ENCODE measurements around the gene SECISBP2.
"Not testable (repeated sequence)": the region's sequence is repeated elsewhere in the genome, so short reads cannot be mapped to it uniquely, and the experiment has no call there.

Gene SECISBP2

DNA sequence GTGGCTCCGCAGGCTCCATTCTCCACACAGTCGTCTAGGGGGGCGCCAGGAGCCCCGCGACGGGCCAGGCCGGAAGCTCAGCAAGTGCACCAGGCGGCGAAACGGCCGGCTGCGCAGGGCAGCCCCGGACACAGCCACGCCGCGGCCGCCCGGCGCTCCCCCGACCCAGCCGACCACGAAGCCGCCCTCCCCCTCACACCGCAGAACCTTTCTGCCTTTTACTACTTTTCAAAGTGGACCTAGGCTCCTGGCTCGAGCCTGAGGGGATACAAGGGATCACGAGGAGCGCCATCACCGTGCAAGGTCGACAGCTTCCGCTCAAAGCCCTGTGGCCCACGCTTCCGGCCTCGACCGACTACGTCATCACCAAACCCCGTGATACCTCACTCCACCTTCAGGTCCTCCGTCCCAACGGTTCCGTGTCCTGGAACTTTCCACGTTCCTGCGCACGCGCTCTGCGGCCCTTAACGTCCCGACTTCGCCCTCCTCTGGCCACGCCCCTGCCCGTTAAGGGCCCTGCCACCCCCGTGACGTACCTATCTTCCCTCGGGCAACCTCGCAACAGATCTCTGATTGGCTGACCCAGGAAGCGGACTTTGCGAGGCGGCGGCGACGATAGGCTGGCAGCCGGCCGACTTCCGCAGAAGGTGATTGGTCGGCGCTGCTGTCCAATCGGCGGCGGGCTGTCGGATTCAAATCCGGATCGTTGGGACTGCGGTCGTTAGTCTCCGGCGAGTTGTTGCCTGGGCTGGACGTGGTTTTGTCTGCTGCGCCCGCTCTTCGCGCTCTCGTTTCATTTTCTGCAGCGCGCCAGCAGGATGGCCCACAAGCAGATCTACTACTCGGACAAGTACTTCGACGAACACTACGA, 7.6 kb upstream of the SECISBP2 start, which contains the start of gene CKS2:
Gene CKS2 (plus strand): TSS at position 721 of the 871 bp plus-strand sequence. CDS start 98 bp downstream, at position 819.
- peak; percentile 99 for DNase-seq (ENCODE audit: low spot score)

DNA sequence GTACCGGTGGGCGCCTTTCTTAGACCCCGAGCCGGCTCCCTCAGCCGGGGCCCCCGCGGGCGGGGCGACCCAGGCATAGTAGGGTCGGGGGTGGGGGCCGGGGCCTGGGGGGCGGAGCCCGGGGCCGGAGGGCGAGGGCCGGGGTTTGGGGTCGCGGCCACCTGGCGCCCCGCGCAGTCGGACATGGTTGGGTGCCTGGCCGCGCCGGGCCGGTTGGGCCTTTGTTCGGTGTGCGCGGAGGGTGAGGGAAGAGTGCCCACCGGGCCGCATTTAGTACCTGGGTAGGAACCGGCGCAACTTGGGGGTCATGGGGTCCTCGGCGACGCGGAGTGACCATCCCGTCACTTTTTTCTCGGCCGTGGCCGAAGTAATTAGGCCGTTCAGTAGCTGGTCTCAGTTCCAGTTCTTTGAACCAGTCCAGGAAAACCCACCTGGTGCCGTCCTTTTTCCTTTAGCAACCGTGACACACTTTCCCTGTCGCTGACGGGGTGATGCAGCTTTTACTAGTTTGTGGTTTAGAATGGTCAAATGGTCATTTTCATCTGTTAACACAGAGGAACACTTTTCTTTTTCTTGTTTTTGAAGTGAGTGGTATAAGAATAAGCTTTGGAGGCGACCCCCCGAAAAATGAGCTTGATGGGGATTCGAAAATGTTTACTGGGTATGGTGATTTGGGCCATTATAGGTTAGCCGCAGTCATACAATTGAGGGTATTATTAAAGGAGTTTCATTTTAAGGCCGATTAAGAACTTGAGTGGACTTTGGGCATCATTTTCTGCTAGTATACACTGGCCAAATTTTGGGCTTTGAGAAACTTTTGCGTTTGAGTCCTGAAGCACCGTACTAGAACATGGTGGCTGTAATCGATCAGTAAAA, 6.7 kb upstream of the SECISBP2 start:
- DNase-seq (ENCODE audit: low spot score): no peak

DNA sequence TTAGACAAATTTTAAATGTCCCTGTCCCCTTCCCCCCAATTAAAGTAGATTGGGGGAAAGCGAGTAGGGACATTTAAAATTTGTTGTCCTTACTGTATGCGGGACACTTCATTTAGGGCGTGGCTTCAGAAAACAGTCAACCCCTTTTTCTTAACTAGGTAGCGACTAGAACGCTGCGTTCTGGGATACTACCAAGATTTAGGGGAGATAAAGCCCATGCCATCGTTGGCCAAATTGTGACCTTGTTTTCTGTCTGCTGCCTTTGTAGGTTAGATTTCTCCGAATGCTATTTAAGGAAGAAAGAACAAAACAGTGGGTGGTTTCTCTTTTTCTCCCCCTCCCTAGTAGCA, 6.1 kb upstream of the SECISBP2 start:
- no peak for DNase-seq (ENCODE audit: low spot score)

DNA sequence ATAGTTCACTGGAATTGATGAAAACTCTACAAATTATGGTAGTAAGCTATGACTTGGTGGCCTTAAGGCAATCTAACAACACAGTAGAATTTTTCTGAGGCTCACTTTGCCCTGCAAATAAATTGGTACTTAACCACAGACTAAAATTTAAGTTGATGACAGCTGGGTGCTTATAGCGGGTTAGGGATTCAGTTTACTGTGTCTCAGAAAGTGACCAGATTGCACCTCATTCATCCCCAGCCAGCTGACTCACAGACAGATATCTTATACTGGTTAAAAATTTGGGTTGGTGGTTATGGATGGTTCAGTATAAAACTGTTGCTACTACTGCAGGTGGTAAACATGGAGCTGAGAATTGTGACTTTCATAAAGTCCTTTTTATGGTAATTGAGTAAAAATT, 4.5 kb upstream of the SECISBP2 start:
- no peak for DNase-seq (ENCODE audit: low spot score)

DNA sequence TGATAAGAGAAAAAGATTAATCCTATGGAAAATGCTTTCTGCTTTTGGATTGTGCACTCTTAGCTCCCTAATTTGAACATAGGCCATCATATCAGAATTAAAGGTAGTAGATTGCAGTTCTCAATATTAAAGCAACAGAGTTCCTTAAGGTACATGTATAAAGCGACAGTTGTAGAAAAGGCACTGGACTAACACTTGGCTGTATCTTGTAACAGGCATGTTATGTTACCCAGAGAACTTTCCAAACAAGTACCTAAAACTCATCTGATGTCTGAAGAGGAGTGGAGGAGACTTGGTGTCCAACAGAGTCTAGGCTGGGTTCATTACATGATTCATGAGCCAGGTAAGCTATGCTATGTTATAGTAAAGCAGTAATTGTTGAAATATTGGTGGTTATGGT, 3.3 kb upstream of the SECISBP2 start:
- no peak for DNase-seq (ENCODE audit: low spot score)

DNA sequence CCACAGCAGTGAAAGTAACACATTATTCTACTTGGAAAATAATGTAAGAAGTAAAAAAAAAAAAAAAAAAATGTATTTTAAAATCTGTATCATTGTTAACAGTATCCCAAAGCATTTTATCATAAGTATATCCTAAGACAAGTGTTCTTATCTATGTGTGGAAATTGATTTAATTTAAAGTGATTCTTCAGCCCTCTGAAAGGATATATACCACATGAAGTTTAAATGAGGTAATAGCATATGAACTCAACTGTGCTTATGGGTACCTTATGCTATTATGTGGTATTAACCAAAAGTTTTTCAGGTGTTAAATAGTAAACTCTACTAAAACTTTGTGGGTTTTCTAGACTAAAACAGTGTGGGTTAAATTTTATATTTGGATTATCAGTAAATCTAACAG, 2.8 kb upstream of the SECISBP2 start:
- DNase-seq (ENCODE audit: low spot score): no peak

DNA sequence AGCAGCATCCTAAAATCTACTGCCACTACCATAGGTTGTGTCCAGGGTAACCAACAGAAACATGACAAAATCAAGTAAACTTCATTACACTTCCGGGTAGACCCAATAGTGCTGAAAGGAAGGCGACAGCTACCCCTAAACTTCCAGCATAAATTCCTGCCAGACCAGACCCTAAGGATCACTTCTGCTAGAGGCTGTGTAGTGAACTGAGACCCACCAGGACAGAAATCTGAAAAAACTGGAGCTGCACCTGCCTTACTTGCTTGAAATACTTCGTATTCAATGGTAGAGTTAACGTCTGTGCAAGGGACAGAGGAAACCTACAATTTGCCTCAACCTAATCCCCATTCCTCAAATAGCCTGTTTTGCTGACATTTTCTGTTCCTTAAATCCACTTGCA, 1.0 kb upstream of the SECISBP2 start:
- no peak for DNase-seq (ENCODE audit: low spot score)

DNA sequence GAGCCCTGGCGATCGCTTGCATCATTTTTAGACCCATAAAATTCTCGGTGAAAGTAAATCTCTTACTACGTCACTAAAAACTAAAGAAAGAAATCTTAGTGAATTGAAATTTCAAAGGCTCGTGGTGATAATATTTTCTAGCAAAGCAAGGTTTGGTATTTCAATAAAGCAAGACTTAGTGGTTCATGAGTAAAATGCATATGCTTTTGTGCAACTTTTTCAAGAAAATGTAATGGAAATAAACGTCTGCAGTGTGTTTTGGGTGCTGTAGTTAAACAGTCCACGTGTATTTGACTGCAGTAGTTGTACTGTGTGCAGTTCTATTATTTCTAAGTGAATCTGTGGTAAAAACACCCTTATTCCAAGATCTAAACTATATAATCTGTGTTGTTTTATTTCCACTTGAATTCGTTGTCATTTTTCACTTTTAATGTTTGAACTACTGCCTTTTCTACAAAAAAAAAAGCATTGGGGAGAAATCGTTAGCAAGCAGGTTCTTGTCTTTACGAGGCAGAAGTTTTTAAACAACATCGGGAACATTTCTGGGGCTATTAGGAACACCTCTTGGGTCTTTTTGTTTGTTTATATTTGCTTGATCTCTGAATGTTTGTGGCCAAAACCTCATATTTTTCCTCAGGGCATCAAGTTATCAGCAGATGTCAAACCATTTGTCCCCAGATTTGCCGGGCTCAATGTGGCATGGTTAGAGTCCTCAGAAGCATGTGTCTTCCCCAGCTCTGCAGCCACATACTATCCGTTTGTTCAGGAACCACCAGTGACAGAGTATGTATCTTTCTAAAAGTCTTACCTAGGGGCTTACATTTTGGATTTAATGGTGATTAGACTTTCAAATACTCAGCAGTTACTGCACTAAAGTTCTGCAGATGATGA, 960 bp downstream of the SECISBP2 start:
- no peak for DNase-seq (ENCODE audit: low spot score)

DNA sequence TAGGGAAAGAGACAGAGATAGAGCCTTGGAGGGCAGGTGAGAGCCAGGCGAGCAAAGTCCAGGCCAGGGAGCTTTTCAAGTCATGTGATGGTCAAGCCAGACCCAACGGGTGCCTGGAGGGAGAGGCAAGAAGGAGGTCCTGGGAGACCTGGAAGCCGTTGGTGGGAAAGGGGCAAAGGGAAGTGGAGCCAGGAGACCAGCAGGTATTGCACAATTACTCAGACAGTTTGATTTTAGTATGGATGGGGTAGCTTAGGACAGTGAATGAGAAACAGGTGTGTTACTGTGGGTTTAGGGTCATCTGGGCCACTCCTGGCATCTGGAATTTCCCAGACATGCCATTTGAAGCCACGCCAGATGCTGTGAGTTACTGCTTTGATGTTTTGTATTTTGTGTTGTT, 5.1 kb downstream of the SECISBP2 start:
- no peak for DNase-seq (ENCODE audit: low spot score)

DNA sequence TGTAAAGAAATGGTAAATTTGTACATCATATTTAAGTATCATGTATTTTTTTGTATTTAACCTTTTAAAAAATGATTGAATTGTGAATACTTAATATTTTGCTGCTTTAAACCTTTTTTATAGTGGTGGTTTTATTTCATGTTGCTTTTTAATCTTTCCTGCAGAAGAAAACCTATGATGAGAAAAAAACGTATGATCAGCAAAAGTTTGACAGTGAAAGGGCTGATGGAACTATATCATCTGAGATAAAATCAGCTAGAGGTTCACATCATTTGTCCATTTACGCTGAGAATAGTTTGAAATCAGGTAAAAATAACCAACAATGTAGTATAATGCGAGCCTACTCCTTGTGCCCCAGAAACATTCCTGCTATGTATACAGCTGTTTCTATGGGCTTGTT, 7.4 kb downstream of the SECISBP2 start:
- no peak for DNase-seq (ENCODE audit: low spot score)

DNA sequence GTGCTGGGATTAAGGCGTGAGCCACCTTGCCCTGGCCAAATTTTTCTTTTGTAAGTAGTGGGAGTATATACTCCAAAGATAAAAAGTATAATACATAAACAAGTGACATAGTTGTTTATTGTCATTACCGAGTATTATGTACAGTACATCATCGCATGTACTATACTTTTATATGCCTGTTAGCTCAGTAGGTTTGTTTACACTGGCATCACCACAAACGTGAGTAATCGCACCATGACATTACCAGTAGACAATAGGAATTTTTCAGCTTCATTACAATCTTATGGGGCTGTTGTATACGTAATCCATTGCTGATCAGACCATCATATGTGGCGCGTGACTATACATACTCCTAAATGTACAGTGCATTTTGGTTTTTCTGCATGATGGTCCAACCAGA, 9.8 kb downstream of the SECISBP2 start:
- no peak for DNase-seq (ENCODE audit: low spot score)

DNA sequence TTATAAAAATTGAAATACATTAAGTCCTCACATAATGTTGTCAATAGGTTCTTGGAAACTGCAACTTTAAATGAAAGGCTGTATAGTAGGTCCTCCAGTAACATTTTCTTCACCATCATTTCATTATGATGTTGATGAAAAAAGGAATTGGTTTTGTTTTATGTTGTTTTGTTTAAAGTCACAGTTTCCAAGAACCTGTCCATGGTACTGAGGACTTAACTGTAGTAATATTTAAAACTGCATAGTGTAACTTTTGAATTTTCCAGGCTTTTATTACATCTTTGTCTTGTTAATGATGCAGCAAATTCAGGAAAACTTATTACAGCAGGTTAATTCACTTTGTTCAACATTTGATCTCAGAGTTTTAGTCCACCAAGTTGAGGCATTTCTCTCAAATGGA, 11.6 kb downstream of the SECISBP2 start:
- no peak for DNase-seq (ENCODE audit: low spot score)

DNA sequence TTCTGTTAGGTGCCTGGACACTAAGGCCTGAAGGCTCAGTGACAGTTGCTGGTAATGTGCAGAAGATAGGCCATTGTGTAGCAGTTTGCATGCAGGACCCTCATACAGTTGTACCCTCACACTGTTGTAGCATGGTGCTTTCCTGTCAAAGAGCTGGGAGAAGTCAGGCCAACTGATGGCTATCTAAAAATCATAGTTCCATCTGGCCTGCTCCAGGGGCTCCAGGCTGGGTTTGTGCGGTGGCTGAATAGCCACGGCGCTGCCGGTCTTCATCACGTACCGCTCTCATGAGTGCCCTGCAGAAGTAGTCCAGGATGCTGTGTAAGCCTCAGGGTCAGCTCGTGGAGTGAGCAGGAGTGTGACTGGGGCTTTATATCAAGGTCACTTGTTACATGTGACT, 12.2 kb downstream of the SECISBP2 start:
- no peak for DNase-seq (ENCODE audit: low spot score)

DNA sequence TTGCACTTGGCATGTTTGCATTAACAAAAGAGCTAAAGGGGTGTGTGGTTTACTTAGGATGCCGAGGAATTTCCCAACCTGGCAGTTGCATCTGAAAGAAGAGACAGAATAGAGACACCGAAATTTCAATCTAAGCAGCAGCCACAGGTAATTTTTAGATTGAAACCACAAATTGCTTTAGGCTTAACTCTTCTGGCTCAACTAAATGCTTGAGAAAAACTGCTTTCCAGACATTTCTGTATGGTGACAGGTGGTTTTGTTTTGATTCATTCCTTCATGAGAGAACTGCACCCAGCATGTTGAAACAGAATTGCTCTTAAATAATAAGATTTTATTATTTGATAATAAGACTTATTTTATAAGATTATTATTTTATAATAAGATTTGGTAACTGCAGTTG, 21.5 kb downstream of the SECISBP2 start:
- no peak for DNase-seq (ENCODE audit: low spot score)

DNA sequence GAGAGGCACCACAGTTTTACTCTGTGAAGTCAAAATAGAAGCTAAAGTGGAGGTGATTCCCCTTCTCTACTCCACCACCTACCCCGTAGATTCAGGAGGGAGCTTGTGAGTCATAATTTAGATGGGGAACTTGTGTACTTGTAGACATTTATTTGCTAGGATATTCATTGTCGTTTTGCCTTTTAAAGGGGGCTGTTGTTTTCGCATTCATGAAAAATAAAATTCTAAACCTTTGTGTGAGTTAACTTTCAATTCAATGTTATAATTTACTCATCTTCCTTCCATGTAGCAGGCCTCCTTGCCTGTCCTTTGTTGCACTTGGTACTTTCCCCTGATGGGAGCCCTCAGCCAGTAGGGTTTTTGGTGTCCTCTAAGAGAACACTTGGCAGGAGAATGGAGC, 22.0 kb downstream of the SECISBP2 start:
- no peak for DNase-seq (ENCODE audit: low spot score)

DNA sequence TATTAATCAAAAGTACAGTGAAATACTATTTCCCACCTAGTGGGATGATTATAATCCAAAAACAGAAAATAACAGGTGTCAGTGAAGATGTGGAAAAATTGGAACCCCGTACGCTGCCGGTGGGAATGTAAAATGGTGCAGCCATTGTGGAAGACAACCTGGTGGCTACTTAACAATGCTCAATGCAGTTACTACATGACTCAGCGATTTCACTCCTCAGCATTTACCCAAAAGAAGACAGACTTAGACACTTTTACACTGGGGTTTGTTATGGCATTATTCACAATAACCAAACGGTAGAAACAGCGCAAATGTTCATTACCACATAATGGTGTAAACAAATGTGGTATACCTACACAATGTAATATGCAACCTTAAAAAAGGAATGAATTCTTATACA, 23.9 kb downstream of the SECISBP2 start:
- DNase-seq (ENCODE audit: low spot score): no peak

DNA sequence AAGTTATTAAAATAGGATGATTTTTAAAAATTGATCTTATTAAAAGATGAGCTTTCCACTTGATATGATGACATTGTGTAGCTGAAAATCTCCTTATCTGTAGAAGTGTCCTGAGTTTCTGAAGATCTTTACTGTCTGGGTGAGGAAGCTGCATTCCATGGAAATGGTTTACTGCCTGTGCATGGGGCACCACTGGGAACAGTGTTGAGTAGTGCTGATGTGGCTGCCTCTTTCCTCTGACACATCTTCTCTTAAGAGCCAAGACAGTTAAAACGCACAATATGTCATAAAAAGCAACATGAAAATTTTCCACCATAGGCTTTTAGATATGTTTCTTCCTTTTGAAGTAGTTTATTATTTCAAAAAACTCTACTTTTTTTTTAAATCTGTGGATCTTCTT, 24.6 kb downstream of the SECISBP2 start:
- no peak for DNase-seq (ENCODE audit: low spot score)

DNA sequence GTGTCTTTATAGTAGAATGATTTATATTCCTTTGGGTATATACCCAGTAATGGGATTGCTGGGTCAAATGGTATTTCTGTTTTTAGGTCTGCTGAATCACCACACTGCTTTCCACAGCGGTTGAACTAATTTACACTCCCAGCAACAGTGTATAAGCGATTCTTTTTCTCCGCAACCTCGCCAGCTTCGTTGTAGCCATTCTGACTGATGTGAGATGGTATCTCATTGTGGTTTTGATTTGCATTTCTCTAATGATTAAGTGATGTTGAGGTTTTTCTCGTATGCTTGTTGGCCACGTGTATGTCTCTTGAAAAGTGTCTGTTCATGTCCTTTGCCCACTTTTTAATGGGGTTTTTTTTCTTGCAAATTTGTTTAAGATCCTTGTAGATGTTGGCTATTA, 25.5 kb downstream of the SECISBP2 start:
- DNase-seq (ENCODE audit: low spot score): not testable (repeated sequence)

DNA sequence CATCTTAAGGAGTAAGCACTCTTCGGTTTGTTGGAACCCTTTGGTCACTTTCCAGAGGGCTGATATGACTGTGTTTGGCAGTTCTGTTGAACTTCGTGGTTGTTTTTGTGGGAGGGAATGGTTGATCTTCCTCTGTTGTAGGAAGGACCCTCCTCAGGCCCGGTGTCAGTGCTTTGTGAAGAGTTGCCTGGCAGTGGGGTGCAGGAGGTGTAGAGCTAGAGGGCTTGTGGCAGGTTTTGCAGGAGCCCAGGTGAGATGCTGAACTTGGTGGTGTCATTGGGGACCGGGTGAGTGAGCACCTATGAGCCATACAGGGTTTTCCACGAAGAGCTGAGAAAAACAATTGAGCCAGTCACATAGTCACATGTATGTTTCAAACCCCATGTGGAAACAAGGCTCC, 27.2 kb downstream of the SECISBP2 start:
- DNase-seq (ENCODE audit: low spot score): no peak

DNA sequence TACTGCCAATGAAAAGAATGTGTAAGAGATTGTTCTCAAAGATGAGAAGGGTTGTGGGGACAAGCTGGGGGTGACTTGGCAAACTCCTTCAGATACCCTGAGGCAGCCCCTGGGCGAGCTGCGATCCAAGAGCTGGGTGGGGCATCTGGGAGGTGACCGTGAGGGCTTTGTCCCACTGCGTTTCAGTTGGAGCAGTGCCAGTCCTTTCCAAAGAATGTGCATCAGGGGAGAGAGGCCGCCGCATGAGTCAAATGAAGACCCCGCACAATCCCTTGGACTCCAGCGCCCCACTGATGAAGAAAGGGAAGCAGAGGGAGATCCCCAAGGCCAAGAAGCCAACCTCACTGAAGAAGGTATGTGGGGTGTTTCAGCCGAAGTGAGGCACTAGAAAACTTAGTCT, 28.4 kb downstream of the SECISBP2 start:
- no peak for DNase-seq (ENCODE audit: low spot score)

DNA sequence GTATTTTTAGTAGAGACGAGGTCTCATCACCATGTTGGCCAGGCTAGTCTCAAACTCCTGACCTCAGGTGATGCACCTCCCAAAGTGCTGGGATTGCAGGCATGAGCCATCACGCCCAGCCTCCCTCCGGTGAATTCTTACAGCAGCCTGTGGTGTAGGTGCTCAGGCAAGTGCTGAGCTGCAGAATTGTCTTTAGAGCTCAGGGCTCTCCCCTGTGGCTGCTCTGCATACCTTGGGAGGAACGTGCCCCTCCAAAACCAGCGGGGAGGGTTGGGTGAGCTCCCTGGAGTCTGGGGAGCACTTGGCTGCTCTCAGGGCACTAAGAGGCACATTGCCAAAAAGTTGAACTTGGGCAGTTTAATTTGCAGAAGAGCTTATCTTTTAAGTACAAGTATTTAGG, 29.4 kb downstream of the SECISBP2 start:
- DNase-seq (ENCODE audit: low spot score): no peak

DNA sequence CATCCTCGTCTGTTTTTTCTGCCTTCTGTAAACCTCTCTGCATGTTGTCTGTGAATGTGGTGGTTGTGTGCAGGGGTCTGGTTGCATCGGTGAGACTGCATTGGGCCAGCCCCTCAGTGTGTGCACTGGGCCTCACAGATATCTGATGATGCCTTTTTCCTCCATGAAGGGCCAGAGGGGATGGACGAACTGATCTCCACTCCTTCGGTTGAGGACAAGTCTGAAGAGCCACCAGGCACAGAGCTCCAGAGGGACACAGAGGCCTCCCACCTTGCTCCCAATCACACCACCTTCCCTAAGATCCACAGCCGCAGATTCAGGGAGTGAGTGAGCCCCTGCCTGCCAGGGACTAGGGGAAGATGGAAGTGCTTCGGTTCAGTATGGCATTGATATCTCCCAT, 31.3 kb downstream of the SECISBP2 start:
- no peak for DNase-seq (ENCODE audit: low spot score)

Data from AG08395 (cell line).